CD14-positive monocyte (primary cell): Measurements from ENCODE around the gene TFPI. TPM values are rescaled to one million over a fixed set of nuclear protein-coding genes. Genes with fewer than 3 reads are reported as not detected.

ENCODE experiments used
- DNase-seq, 3 donors: peaks; one replicate each; pipeline ENCODE4 v3.0.0-alpha.2; 2011 to 2022
- H2AFZ ChIP-seq: 2 replicates; pipeline ENCODE4 v1.6.0; 2012; ENCODE audit warnings: mild to moderate bottlenecking, low read depth, low read length, inconsistent platforms; ENCODE audit not compliant: insufficient read depth, poor library complexity, severe bottlenecking
- H3K27ac ChIP-seq, 2 donors: 1 replicate in 1 of 2; 2 replicates in 1 of 2; pipeline ENCODE4 v1.5.1; 2012 to 2013; ENCODE audit warnings: low read length in 2 of 2, control low read depth in 1 of 2, inconsistent platforms in 1 of 2, low read depth in 1 of 2, mild to moderate bottlenecking in 1 of 2
- H3K27me3 ChIP-seq, 2 donors: one replicate each; pipeline versions ENCODE4 v1.6.0 to v1.6.1; 2011 to 2013; ENCODE audit warnings: low read length in 2 of 2; ENCODE audit not compliant: control insufficient read depth in 2 of 2, insufficient read depth in 2 of 2
- H3K36me3 ChIP-seq, 2 donors: replicated peaks in 1 of 2; 1 replicate in 1 of 2; 2 replicates in 1 of 2; pipeline versions ENCODE4 v1.5.1 to v1.6.1; 2012 to 2013; ENCODE audit warnings: low read length in 2 of 2, control low read depth in 1 of 2, inconsistent platforms in 1 of 2, mild to moderate bottlenecking in 1 of 2; ENCODE audit not compliant: insufficient read depth in 2 of 2, control insufficient read depth in 1 of 2
- H3K4me1 ChIP-seq, 2 donors: 1 replicate in 1 of 2; 2 replicates in 1 of 2; pipeline versions ENCODE4 v1.5.1 to v1.6.1; 2012 to 2013; ENCODE audit warnings: low read length in 2 of 2, control low read depth in 1 of 2, inconsistent platforms in 1 of 2, mild to moderate bottlenecking in 1 of 2, moderate library complexity in 1 of 2; ENCODE audit not compliant: insufficient read depth in 2 of 2, control insufficient read depth in 1 of 2
- H3K4me2 ChIP-seq: replicated peaks from 2 replicates; pipeline ENCODE3; 2012; ENCODE audit warnings: low read length, moderate library complexity, mild to moderate bottlenecking; ENCODE audit not compliant: poor library complexity, severe bottlenecking; ENCODE audit errors: extremely low read depth
- H3K4me3 ChIP-seq, 3 experiments: fragments of 200-600 bp in 1 of 3; sonication (generic) in 1 of 3; replicated peaks in 1 of 3; 1 replicate in 2 of 3; 2 replicates in 1 of 3; pipeline ENCODE4 v1.5.1; 2011 to 2013; ENCODE audit warnings: low read length in 3 of 3, mild to moderate bottlenecking in 3 of 3, control low read depth in 2 of 3, low read depth in 2 of 3, inconsistent platforms in 1 of 3, moderate library complexity in 1 of 3
- H3K79me2 ChIP-seq: 2 replicates; pipeline ENCODE4 v1.6.0; 2012; ENCODE audit warnings: mild to moderate bottlenecking, control low read depth, inconsistent platforms, low read length, moderate library complexity; ENCODE audit not compliant: insufficient read depth
- H3K9ac ChIP-seq: 2 replicates; pipeline ENCODE4 v1.6.0; 2017; ENCODE audit warnings: low read length, mild to moderate bottlenecking; ENCODE audit not compliant: insufficient read depth, poor library complexity, severe bottlenecking
- H3K9me3 ChIP-seq, 2 donors: replicated peaks in 1 of 2; 1 replicate in 1 of 2; 2 replicates in 1 of 2; pipeline versions ENCODE4 v1.5.1 to v1.6.1; 2012 to 2013; ENCODE audit warnings: low read length in 2 of 2, control low read depth in 1 of 2; ENCODE audit not compliant: control insufficient read depth in 1 of 2, insufficient read depth in 1 of 2
- H4K20me1 ChIP-seq: 2 replicates; pipeline ENCODE4 v1.6.0; 2012; ENCODE audit warnings: mild to moderate bottlenecking, low read length, control low read depth, moderate library complexity; ENCODE audit not compliant: insufficient read depth
- H3K27ac Mint-ChIP-seq, 7 donors: one replicate each; pipeline ENCODE4 v1.8.0; 2020; ENCODE audit warnings: mild to moderate bottlenecking in 7 of 7, mixed read lengths in 7 of 7, moderate library complexity in 6 of 7, inconsistent platforms in 2 of 7
- H3K27me3 Mint-ChIP-seq, 3 donors: one replicate each; pipeline ENCODE4 v1.8.0; 2021 to 2022; ENCODE audit warnings: low read depth in 3 of 3, mild to moderate bottlenecking in 3 of 3, mixed read lengths in 3 of 3, moderate library complexity in 3 of 3, inconsistent platforms in 1 of 3
- H3K36me3 Mint-ChIP-seq, 2 donors: one replicate each; pipeline ENCODE4 v1.8.0; 2020; ENCODE audit warnings: mixed read lengths in 2 of 2, inconsistent platforms in 1 of 2, mild to moderate bottlenecking in 1 of 2
- H3K4me1 Mint-ChIP-seq: one replicate; pipeline ENCODE4 v1.8.0; 2020; ENCODE audit warnings: mild to moderate bottlenecking, mixed read lengths
- H3K4me3 Mint-ChIP-seq, 2 donors: one replicate each; pipeline ENCODE4 v1.8.0; 2020; ENCODE audit warnings: mild to moderate bottlenecking in 2 of 2, mixed read lengths in 2 of 2, moderate library complexity in 1 of 2
- H3K9me3 Mint-ChIP-seq, 7 donors: one replicate each; pipeline ENCODE4 v1.8.0; 2020 to 2022; ENCODE audit warnings: mixed read lengths in 7 of 7, mild to moderate bottlenecking in 6 of 7, moderate library complexity in 6 of 7, inconsistent platforms in 2 of 7
- CTCF ChIP-seq: fragments of 200-600 bp; IDR thresholded peaks from one replicate; pipeline ENCODE4 v1.8.0; 2022; ENCODE audit warnings: antibody characterized with exemption, mild to moderate bottlenecking
- WGBS: methylation state at CpG from one replicate; pipeline ENCODE4 v1.1.5; 2013; ENCODE audit warnings: missing lambda C conversion rate; ENCODE audit not compliant: insufficient coverage; 5-methylcytosine and 5-hydroxymethylcytosine counted together
- intact Hi-C, 2 donors: fragments of 100-400 bp; cut with micrococcal nuclease; formaldehyde crosslinking; loops; one replicate each; pipeline versions ENCODE4 v1.15.0 to v1.15.1; 2023
- polyA plus RNA-seq, 3 donors: library from polyadenylated mRNA; depleted of rRNA in 1 of 3; unstranded in 2 of 3; stranded (reverse) in 1 of 3; fragments of 300-500 nt in 2 of 3; fragments of >200 nt in 1 of 3; fragmentation: Illumina TruSeq in 2 of 3; gene quantifications; 1 replicate in 2 of 3; 2 replicates in 1 of 3; pipeline ENCODE4 v1.2.3, GENCODE V29; 2012 to 2021

TFPI gene
- polyA plus RNA-seq, 3 donors: 0.46 TPM; not detected in 2

GRCh38 chr2:187435078-187435477, 119.2 kb downstream of the TFPI start:
- H3K27ac ChIP-seq: no peak overlapping the region
- no peak overlapping the region for H3K4me2 ChIP-seq
- no peaks in the 10 kb centered on the region for H3K36me3 ChIP-seq
- no peaks in the 10 kb centered on the region for H4K20me1 ChIP-seq
- H3K4me1 Mint-ChIP-seq: peaks cover 5% of the 10 kb centered on the region
- no peak overlapping the region for H2AFZ ChIP-seq
- H3K27me3 Mint-ChIP-seq: no peaks in the 10 kb centered on the region
- TF ChIP-seq CTCF: no peak
- DNase-seq: no peak
- no peak overlapping the region for H3K9ac ChIP-seq
- H3K27ac Mint-ChIP-seq: peak overlapping the region in 1 of 7 donors; percentile 37
- no peak overlapping the region for H3K4me3 ChIP-seq
- intact Hi-C loops: no loop called here
- H3K4me1 ChIP-seq: no peaks in the 10 kb centered on the region
- no peaks in the 10 kb centered on the region for H3K9me3 ChIP-seq
- H3K27me3 ChIP-seq: no peaks in the 10 kb centered on the region
- H3K36me3 Mint-ChIP-seq: peaks cover 0 to 1% of the 10 kb centered on the region in 2 donors
- no peak overlapping the region for H3K4me3 Mint-ChIP-seq
- H3K9me3 Mint-ChIP-seq: no peaks in the 10 kb centered on the region
- no peaks in the 10 kb centered on the region for H3K79me2 ChIP-seq
- 100% methylated on average over 1 of the region's 3 CpGs for WGBS

- Histone ChIP-seq H3K27me3 (no peaks in the 10 kb centered on the region), H3K9ac (no peak overlapping the region), H3K4me1 (no peaks in the 10 kb centered on the region), H3K36me3 (no peaks in the 10 kb centered on the region), H3K9me3 (no peaks in the 10 kb centered on the region), H3K4me2 (no peak overlapping the region), H3K79me2 (no peaks in the 10 kb centered on the region), H3K4me3 (no peak overlapping the region), H3K27ac (no peak overlapping the region), H2AFZ (no peak overlapping the region), H4K20me1 (no peaks in the 10 kb centered on the region)
- no peak overlapping the region for H3K4me3 Mint-ChIP-seq
- no peaks in the 10 kb centered on the region for H3K9me3 Mint-ChIP-seq
- no peak for DNase-seq
- no peak for TF ChIP-seq CTCF
- WGBS: no CpG with 5 or more reads among the region's 1 CpG
- no peaks in the 10 kb centered on the region for H3K36me3 Mint-ChIP-seq
- intact Hi-C loops: no loop called here
- peaks cover 7% of the 10 kb centered on the region for H3K4me1 Mint-ChIP-seq
- no peak overlapping the region for H3K27ac Mint-ChIP-seq
- no peaks in the 10 kb centered on the region for H3K27me3 Mint-ChIP-seq
Measured at GRCh38 chr2:187434342-187434785, 119.9 kb downstream of the TFPI start.
